NT2/D1 (cell line): ENCODE results near the gene PCOLCE2.

Experiments
- DNase-seq: peaks from one replicate; pipeline ENCODE4 v3.0.0-alpha.2; 2011; ENCODE audit warnings: low read depth, low spot score
- H3K27me3 ChIP-seq: 2 replicates; pipeline ENCODE4 v1.6.0; 2011; ENCODE audit warnings: mild to moderate bottlenecking; ENCODE audit not compliant: insufficient read length, insufficient read depth
- H3K36me3 ChIP-seq: 2 replicates; pipeline ENCODE4 v1.6.1; 2011; ENCODE audit warnings: mild to moderate bottlenecking, low read length, mixed read lengths; ENCODE audit not compliant: insufficient read depth, insufficient read length
- H3K4me1 ChIP-seq: 2 replicates; pipeline ENCODE4 v1.5.1; 2011; ENCODE audit not compliant: insufficient read depth, insufficient read length
- H3K4me3 ChIP-seq: 2 replicates; pipeline ENCODE4 v1.5.1; 2011; ENCODE audit warnings: low read depth; ENCODE audit not compliant: insufficient read length
- H3K9ac ChIP-seq: 2 replicates; pipeline ENCODE4 v1.6.0; 2011; ENCODE audit warnings: low read depth; ENCODE audit not compliant: insufficient read length
- H3K9me3 ChIP-seq: 2 replicates; pipeline ENCODE4 v1.5.1; 2011; ENCODE audit warnings: mild to moderate bottlenecking, low read length; ENCODE audit not compliant: insufficient read depth
- SUZ12 ChIP-seq: IDR thresholded peaks from 2 replicates; pipeline ENCODE4 v1.6.1; 2011; ENCODE audit not compliant: insufficient read length, insufficient read depth; ENCODE audit errors: extremely low read depth
- YY1 ChIP-seq: IDR thresholded peaks from 2 replicates; pipeline ENCODE4 v1.6.1; 2011; ENCODE audit not compliant: insufficient read length, insufficient read depth
- ZNF274 ChIP-seq: IDR thresholded peaks from 2 replicates; pipeline ENCODE4 v1.6.1; 2011; ENCODE audit warnings: mild to moderate bottlenecking, low read depth, low read length

The PCOLCE2 gene

DNA sequence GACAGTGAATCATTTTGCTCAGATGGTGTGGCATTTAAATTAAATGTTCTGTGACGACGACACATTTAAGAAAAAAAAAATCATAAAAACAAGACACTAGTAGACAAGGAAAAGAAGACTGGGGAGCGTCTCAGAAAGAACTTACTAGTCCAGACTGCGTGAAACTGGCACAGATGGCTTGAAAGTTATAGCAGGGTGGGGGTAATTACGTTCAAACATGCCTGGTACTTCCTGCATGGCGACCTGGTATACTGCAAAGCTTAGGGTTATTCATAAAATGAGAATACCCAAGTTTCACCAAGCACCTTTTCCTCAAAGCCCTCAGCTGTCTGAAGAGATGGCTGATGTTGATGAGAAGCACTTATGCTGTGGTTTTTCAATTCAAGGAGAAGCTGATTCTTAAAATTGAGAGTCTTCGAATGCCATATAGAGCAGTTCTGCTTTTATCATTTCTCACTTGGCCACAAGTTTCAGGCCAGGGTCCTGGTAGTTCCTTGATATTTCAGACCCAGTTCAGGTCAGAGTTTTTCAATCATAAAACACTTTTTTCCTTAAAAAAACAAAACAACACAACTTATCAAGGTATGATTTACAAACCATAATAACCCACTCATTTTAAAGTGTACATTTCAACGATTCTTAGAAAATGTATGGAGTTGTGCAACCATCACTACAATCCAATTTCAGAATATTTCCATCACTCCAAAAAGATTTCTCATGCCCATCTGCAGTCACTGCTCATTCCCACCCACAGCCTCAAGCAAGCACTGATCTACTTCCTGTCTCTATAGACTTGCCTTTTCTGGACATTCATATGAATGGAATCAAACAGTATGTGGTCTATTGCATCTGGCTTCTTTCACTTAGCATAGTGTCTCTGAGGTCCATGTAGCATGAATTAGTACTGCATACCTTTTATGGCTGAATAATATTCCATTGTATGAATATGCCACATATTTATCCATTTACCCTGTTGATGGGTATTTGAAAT, 24.7 kb downstream of the PCOLCE2 start:
- no peaks in the 10 kb centered on the region for H3K36me3 ChIP-seq
- TF ChIP-seq ZNF274 (no peak), YY1 (no peak), SUZ12 (no peak)
- no peaks in the 10 kb centered on the region; the same call in 1 of the 2 replicates for H3K9me3 ChIP-seq
- H3K4me3 ChIP-seq, result no peak overlapping the region
- DNase-seq, result no peak
- no peaks in the 10 kb centered on the region for H3K27me3 ChIP-seq
- H3K9ac ChIP-seq, result peak overlapping the region; percentile 14
- peaks cover 5% of the 10 kb centered on the region for H3K4me1 ChIP-seq

GRCh38 chr3:142863010-142863817, 25.7 kb downstream of the PCOLCE2 start:
- Histone ChIP-seq H3K9ac (peak overlapping the region; percentile 43), H3K36me3 (no peaks in the 10 kb centered on the region), H3K27me3 (no peaks in the 10 kb centered on the region), H3K4me1 (peaks cover 5% of the 10 kb centered on the region), H3K9me3 (no peaks in the 10 kb centered on the region; the same call in 1 of the 2 replicates), H3K4me3 (no peak overlapping the region)
- peak; percentile 74 for DNase-seq
- no peak for TF ChIP-seq SUZ12

DNA sequence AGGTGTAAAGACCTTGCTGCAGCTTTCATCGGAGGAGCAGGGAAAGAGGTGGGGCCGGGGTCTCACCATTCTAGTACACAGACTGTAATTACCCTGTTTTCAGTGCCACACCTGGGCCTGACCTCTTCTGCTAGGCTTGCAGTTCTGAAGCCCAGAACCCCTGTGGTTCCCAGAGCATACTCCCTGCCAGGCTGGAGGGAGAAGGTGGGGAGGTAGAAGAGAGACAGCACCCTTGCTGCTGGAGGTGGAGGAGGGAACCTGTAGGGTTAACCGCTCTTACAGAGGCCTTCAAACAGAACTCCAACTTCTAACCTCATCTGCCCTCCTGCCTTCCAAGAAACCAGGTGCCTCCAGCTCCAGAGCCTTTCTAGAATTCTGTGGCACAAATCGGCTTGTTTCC, 27.0 kb downstream of the PCOLCE2 start:
- no peak for DNase-seq
- Histone ChIP-seq H3K4me1 (peaks cover 5% of the 10 kb centered on the region), H3K9ac (peak overlapping the region; percentile 27), H3K36me3 (no peaks in the 10 kb centered on the region), H3K9me3 (no peaks in the 10 kb centered on the region), H3K4me3 (no peak overlapping the region), H3K27me3 (no peaks in the 10 kb centered on the region)
- TF ChIP-seq SUZ12 (no peak), YY1 (no peak), ZNF274 (no peak)

GRCh38 chr3:142858043-142858442, 30.8 kb downstream of the PCOLCE2 start:
- no peaks in the 10 kb centered on the region for H3K36me3 ChIP-seq
- TF ChIP-seq ZNF274 (no peak), YY1 (no peak), SUZ12 (no peak)
- H3K27me3 ChIP-seq, result no peaks in the 10 kb centered on the region
- no peak overlapping the region for H3K4me3 ChIP-seq
- H3K4me1 ChIP-seq, result peaks cover 5% of the 10 kb centered on the region
- no peak overlapping the region for H3K9ac ChIP-seq
- DNase-seq, result no peak
- H3K9me3 ChIP-seq, result no peaks in the 10 kb centered on the region

DNA sequence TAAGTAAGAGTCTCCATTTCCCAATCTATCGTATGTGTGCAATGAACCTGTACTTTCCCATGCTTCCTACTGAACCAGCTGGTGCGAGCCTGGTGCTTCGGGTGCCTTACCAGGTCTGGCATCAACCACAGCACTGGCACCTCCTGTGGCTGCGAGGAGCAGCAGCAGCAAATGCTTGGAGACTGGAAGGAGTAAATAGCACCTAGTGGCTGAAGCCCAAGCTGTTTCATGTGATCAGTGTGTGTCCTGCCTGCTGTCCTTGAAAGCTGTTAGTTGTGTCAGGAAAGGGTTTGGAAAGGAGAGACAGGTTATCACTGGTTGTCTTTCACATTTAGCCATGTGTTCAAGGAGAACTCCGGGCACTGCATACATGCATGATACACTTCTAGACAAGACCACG, 31.8 kb downstream of the PCOLCE2 start:
- peaks cover 5% of the 10 kb centered on the region for H3K4me1 ChIP-seq

GRCh38 chr3:142853270-142854168, 35.4 kb downstream of the PCOLCE2 start:
- no peaks in the 10 kb centered on the region for H3K27me3 ChIP-seq
- no peak for TF ChIP-seq YY1
- TF ChIP-seq SUZ12, result no peak
- TF ChIP-seq ZNF274, result no peak
- H3K9me3 ChIP-seq, result no peaks in the 10 kb centered on the region
- no peak for DNase-seq
- H3K36me3 ChIP-seq, result no peaks in the 10 kb centered on the region
- H3K4me3 ChIP-seq, result no peak overlapping the region
- H3K9ac ChIP-seq, result no peak overlapping the region
- H3K4me1 ChIP-seq, result no peaks in the 10 kb centered on the region

More for the DNA sequence above, 31.8 kb downstream of the PCOLCE2 start:
- Histone ChIP-seq H3K27me3 (no peaks in the 10 kb centered on the region), H3K4me3 (no peak overlapping the region), H3K9ac (no peak overlapping the region), H3K9me3 (no peaks in the 10 kb centered on the region), H3K36me3 (no peaks in the 10 kb centered on the region)
- DNase-seq, result no peak
- TF ChIP-seq YY1 (no peak), SUZ12 (no peak), ZNF274 (no peak)
